22Rv1 (cell line): ENCODE measurements around the gene CDIPT.

ENCODE experiments used
- H3K27ac ChIP-seq: fragments of 450-650 bp; 2 replicates; pipeline ENCODE4 v1.5.1; 2017
- CTCF ChIP-seq: fragments of 450-650 bp; IDR thresholded peaks from 2 replicates; pipeline ENCODE4 v1.5.1; 2017; ENCODE audit warnings: mild to moderate bottlenecking
- ZFX ChIP-seq: fragments of 450-650 bp; IDR thresholded peaks from 2 replicates; pipeline ENCODE4 v1.6.1; 2017; ENCODE audit warnings: antibody characterized with exemption, borderline replicate concordance

Gene CDIPT

GRCh38 chr16:29900102-29900887 is 37.3 kb upstream of the CDIPT start, which contains the start of gene ASPHD1:
Gene ASPHD1 (plus strand): TSS chr16:29900488. CDS start chr16:29900972, 484 bp downstream.
- peak within 1 kb of the TSS; percentile 93 for H3K27ac ChIP-seq
- no peak for TF ChIP-seq ZFX
- no peak for TF ChIP-seq CTCF

- H3K27ac ChIP-seq: peak within 1 kb of the TSS; percentile 93
- no peak for TF ChIP-seq ZFX
- peak; percentile 64 for TF ChIP-seq CTCF
These were observed 36.6 kb upstream of the CDIPT start, which contains the start of gene SEZ6L2 for GRCh38 chr16:29899516-29900101. Gene SEZ6L2 (minus strand): TSS chr16:29899550. CDS start chr16:29899019, 531 bp downstream.

GRCh38 chr16:29898804-29899515 is 35.9 kb upstream of the CDIPT start:
- TF ChIP-seq ZFX (no peak), CTCF (no peak)
- peak overlapping the region; percentile 93 for H3K27ac ChIP-seq

- H3K27ac ChIP-seq: peak overlapping the region; percentile 93
- no peak for TF ChIP-seq CTCF
- no peak for TF ChIP-seq ZFX
These were observed 35.2 kb upstream of the CDIPT start for GRCh38 chr16:29898135-29898803.

- H3K27ac ChIP-seq: peak overlapping the region; percentile 93
- TF ChIP-seq CTCF: no peak
- no peak for TF ChIP-seq ZFX
These were observed 34.3 kb upstream of the CDIPT start for GRCh38 chr16:29897333-29897732.

- TF ChIP-seq ZFX: no peak
- TF ChIP-seq CTCF: no peak
- no peak overlapping the region for H3K27ac ChIP-seq
These were observed 33.8 kb upstream of the CDIPT start for GRCh38 chr16:29896841-29897240.
